ENCODE measurements around the gene BHLHE23. TPM values are rescaled to one million over a fixed set of nuclear protein-coding genes. Genes with fewer than 3 reads are reported as not detected.

Gene BHLHE23
- total RNA-seq, 1 donor from 2014 or later: not detected

GRCh38 chr20:63026582-63027165, 19.9 kb upstream of the BHLHE23 start:
- Mint-ChIP-seq H3K27me3 (ENCODE audit: low read depth) (peaks cover 5% of the 10 kb centered on the region), H3K36me3 (ENCODE audit: low read depth) (no peaks in the 10 kb centered on the region), H3K27ac (no peak overlapping the region), H3K4me1 (ENCODE audit: low read depth) (peaks cover 2% of the 10 kb centered on the region), H3K4me3 (ENCODE audit: low read depth) (no peak overlapping the region), H3K9me3 (no peaks in the 10 kb centered on the region)
- intact Hi-C loops (cut with micrococcal nuclease): no loop called here
- DNase-seq (ENCODE audit: low spot score): no peak

- Mint-ChIP-seq H3K36me3 (ENCODE audit: low read depth) (no peaks in the 10 kb centered on the region), H3K9me3 (no peaks in the 10 kb centered on the region), H3K4me1 (ENCODE audit: low read depth) (peaks cover 2% of the 10 kb centered on the region), H3K4me3 (ENCODE audit: low read depth) (no peak overlapping the region), H3K27ac (no peak overlapping the region), H3K27me3 (ENCODE audit: low read depth) (peaks cover 5% of the 10 kb centered on the region)
- no peak for DNase-seq (ENCODE audit: low spot score)
- intact Hi-C loops (cut with micrococcal nuclease): no loop called here
Observed at GRCh38 chr20:63025534-63026331, 19.0 kb upstream of the BHLHE23 start.

- intact Hi-C loops (cut with micrococcal nuclease): no loop called here
Observed at GRCh38 chr20:63024573-63025392, 18.0 kb upstream of the BHLHE23 start.

GRCh38 chr20:63023936-63024571, 17.3 kb upstream of the BHLHE23 start:
- no peaks in the 10 kb centered on the region for H3K9me3 Mint-ChIP-seq
- DNase-seq (ENCODE audit: low spot score): no peak
- intact Hi-C loops (cut with micrococcal nuclease): no loop called here
- peaks cover 5% of the 10 kb centered on the region for H3K27me3 Mint-ChIP-seq (ENCODE audit: low read depth)
- H3K4me3 Mint-ChIP-seq (ENCODE audit: low read depth): no peak overlapping the region
- no peak overlapping the region for H3K27ac Mint-ChIP-seq
- peaks cover 2% of the 10 kb centered on the region for H3K4me1 Mint-ChIP-seq (ENCODE audit: low read depth)
- H3K36me3 Mint-ChIP-seq (ENCODE audit: low read depth): no peaks in the 10 kb centered on the region

More at GRCh38 chr20:63024573-63025392, 18.0 kb upstream of the BHLHE23 start:
- no peak for DNase-seq (ENCODE audit: low spot score)
- Mint-ChIP-seq H3K9me3 (no peaks in the 10 kb centered on the region), H3K27ac (no peak overlapping the region), H3K36me3 (ENCODE audit: low read depth) (no peaks in the 10 kb centered on the region), H3K4me3 (ENCODE audit: low read depth) (no peak overlapping the region), H3K27me3 (ENCODE audit: low read depth) (peaks cover 5% of the 10 kb centered on the region), H3K4me1 (ENCODE audit: low read depth) (peaks cover 2% of the 10 kb centered on the region)

GRCh38 chr20:63023071-63023935, 16.5 kb upstream of the BHLHE23 start:
- H3K36me3 Mint-ChIP-seq (ENCODE audit: low read depth): no peaks in the 10 kb centered on the region
- no peaks in the 10 kb centered on the region for H3K9me3 Mint-ChIP-seq
- H3K27ac Mint-ChIP-seq: no peak overlapping the region
- DNase-seq (ENCODE audit: low spot score): no peak
- no peak overlapping the region for H3K4me3 Mint-ChIP-seq (ENCODE audit: low read depth)
- H3K4me1 Mint-ChIP-seq (ENCODE audit: low read depth): peaks cover 2% of the 10 kb centered on the region
- intact Hi-C loops (cut with micrococcal nuclease): no loop called here
- H3K27me3 Mint-ChIP-seq (ENCODE audit: low read depth): peaks cover 8% of the 10 kb centered on the region

GRCh38 chr20:63022501-63022900, 15.7 kb upstream of the BHLHE23 start:
- intact Hi-C loops (cut with micrococcal nuclease): no loop called here
- Mint-ChIP-seq H3K36me3 (ENCODE audit: low read depth) (no peaks in the 10 kb centered on the region), H3K4me3 (ENCODE audit: low read depth) (no peak overlapping the region), H3K9me3 (no peaks in the 10 kb centered on the region), H3K27ac (no peak overlapping the region), H3K27me3 (ENCODE audit: low read depth) (peaks cover 7% of the 10 kb centered on the region), H3K4me1 (ENCODE audit: low read depth) (peaks cover 2% of the 10 kb centered on the region)
- DNase-seq (ENCODE audit: low spot score): no peak

GRCh38 chr20:63021356-63022321, 14.9 kb upstream of the BHLHE23 start:
- Mint-ChIP-seq H3K27ac (no peak overlapping the region), H3K36me3 (ENCODE audit: low read depth) (no peaks in the 10 kb centered on the region), H3K4me3 (ENCODE audit: low read depth) (no peak overlapping the region), H3K9me3 (no peaks in the 10 kb centered on the region), H3K4me1 (ENCODE audit: low read depth) (peaks cover 2% of the 10 kb centered on the region), H3K27me3 (ENCODE audit: low read depth) (peaks cover 5% of the 10 kb centered on the region)
- no peak for DNase-seq (ENCODE audit: low spot score)
- intact Hi-C loops (cut with micrococcal nuclease): no loop called here

- intact Hi-C loops (cut with micrococcal nuclease): no loop called here
- Mint-ChIP-seq H3K4me3 (ENCODE audit: low read depth) (no peak overlapping the region), H3K4me1 (ENCODE audit: low read depth) (peaks cover under 1% of the 10 kb centered on the region), H3K27me3 (ENCODE audit: low read depth) (peaks cover 3% of the 10 kb centered on the region), H3K27ac (no peak overlapping the region), H3K9me3 (no peaks in the 10 kb centered on the region), H3K36me3 (ENCODE audit: low read depth) (no peaks in the 10 kb centered on the region)
- no peak for DNase-seq (ENCODE audit: low spot score)
Observed at GRCh38 chr20:63020681-63021080, 13.9 kb upstream of the BHLHE23 start.

- H3K27me3 Mint-ChIP-seq (ENCODE audit: low read depth): peaks cover 23% of the 10 kb centered on the region
- H3K4me1 Mint-ChIP-seq (ENCODE audit: low read depth): no peaks in the 10 kb centered on the region
- no peak overlapping the region for H3K27ac Mint-ChIP-seq
- H3K36me3 Mint-ChIP-seq (ENCODE audit: low read depth): peaks cover 14% of the 10 kb centered on the region
- intact Hi-C loops (cut with micrococcal nuclease): no loop called here
- DNase-seq (ENCODE audit: low spot score): no peak
- H3K4me3 Mint-ChIP-seq (ENCODE audit: low read depth): no peak overlapping the region
- H3K9me3 Mint-ChIP-seq: peaks cover 13% of the 10 kb centered on the region
Observed at GRCh38 chr20:63017826-63018411, 11.2 kb upstream of the BHLHE23 start.

- Mint-ChIP-seq H3K4me3 (ENCODE audit: low read depth) (no peak overlapping the region), H3K27ac (no peak overlapping the region), H3K4me1 (ENCODE audit: low read depth) (no peaks in the 10 kb centered on the region), H3K9me3 (peaks cover 19% of the 10 kb centered on the region), H3K36me3 (ENCODE audit: low read depth) (peaks cover 14% of the 10 kb centered on the region), H3K27me3 (ENCODE audit: low read depth) (peaks cover 30% of the 10 kb centered on the region)
- intact Hi-C loops (cut with micrococcal nuclease): no loop called here
- no peak for DNase-seq (ENCODE audit: low spot score)
Observed at GRCh38 chr20:63017076-63017825, 10.5 kb upstream of the BHLHE23 start.
